ENCODE results near the gene GAB3. TPM values are rescaled to one million over a fixed set of nuclear protein-coding genes. Genes with fewer than 3 reads are reported as not detected.

GAB3 gene
- total and polyA plus RNA-seq, 9 of the 15 experiments (the other 6 are each of a cell fraction or from before 2014, with no cell fraction given): 16.1 to 31.4 (median 20.2) TPM

DNA sequence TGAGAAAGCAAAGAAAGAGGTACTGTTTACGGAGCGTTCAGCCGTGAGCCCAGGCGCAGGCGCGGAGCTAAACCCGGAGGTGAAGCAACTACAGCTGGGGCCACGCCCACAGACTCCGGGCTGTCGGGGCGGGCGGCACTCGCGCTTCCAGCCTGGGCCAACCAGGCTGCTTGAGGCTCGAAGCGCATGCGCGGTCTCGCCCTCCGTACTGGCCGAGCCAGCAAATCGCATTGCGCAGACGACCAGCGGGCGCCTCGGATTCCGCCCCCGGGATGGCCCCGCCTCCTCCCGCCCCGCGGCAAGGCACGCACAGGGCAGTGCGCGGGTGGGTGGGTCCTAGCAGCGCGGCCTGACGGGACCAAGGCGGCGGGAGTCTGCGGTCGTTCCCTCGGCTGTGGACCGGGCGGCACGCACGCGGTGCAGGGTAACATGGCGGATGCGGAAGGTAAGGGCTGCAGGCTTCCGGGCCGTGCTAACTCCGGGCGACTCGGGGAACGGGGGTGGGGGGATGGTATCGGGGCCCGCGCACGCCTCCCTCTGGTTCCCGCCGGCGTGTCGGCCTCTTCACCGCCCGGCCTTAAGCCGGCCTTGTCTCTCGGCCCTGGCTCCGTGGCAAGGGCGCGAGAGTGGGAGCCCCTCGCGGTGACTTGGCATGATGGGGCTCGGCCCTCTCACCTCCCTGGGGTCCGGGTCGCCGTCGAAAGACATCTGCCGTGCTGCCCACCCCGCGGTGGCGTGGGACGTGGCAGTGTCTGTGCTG is 11.8 kb upstream of the GAB3 start, which contains the start of gene DKC1 (continued):
- TF ChIP-seq KDM4B (IDR thresholded peaks at IDR 0.05; ENCODE audit: borderline replicate concordance in 2 of 2, low read depth in 1 of 2): no peak
- TF ChIP-seq ZNF408 (CRISPR knock-in tag; IDR thresholded peaks at IDR 0.05; ENCODE audit: low read depth): no peak
- TF ChIP-seq GATAD2A (IDR thresholded peaks at IDR 0.05): no peak
- no peak for TF ChIP-seq TRIM28 (IDR thresholded peaks at IDR 0.05)
- no peak for TF ChIP-seq TCF7 (IDR thresholded peaks at IDR 0.05; ENCODE audit: borderline replicate concordance)
- no peak for TF ChIP-seq ZC3H4 (CRISPR knock-in tag; IDR thresholded peaks at IDR 0.05; ENCODE audit: borderline replicate concordance)
- TF ChIP-seq, protein P1, sequence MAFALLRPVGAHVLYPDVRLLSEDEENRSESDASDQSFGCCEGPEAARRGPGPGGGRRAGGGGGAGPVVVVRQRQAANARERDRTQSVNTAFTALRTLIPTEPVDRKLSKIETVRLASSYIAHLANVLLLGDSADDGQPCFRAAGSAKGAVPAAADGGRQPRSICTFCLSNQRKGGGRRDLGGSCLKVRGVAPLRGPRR (CRISPR knock-in tag; IDR thresholded peaks at IDR 0.05): no peak
- TF ChIP-seq TCF3 (CRISPR knock-in tag; IDR thresholded peaks at IDR 0.05): no peak
- TF ChIP-seq ZNF12 (CRISPR knock-in tag; IDR thresholded peaks at IDR 0.05): no peak; the same call in 1 of the 2 replicates
- TF ChIP-seq ZFP91 (CRISPR knock-in tag; IDR thresholded peaks at IDR 0.05): no peak
- 0 out of 2 replicates have a peak, but pooled peaks have one; percentile 47 for TF ChIP-seq E2F4 (CRISPR knock-in tag; IDR thresholded peaks at IDR 0.05; ENCODE audit: low read depth)
- no peak for TF ChIP-seq EZH2 (IDR thresholded peaks at IDR 0.05; ENCODE audit: borderline replicate concordance, low read depth, low read length)
- no peak for TF ChIP-seq NFE2 (IDR thresholded peaks at IDR 0.05; ENCODE audit: low read depth)
- TF ChIP-seq TGIF2 (CRISPR knock-in tag; IDR thresholded peaks at IDR 0.05): no peak
- peak; percentile 55 for TF ChIP-seq RBBP5 (IDR thresholded peaks at IDR 0.05; ENCODE audit: borderline replicate concordance, insufficient read depth, low read length, poor library complexity, severe bottlenecking)
- TF ChIP-seq POLR2H (tag; IDR thresholded peaks at IDR 0.05; ENCODE audit: low read depth): peak; percentile 74
- no peak for TF ChIP-seq FOXJ3 (CRISPR knock-in tag; IDR thresholded peaks at IDR 0.05)
- no peak for TF ChIP-seq NCOA4 (IDR thresholded peaks at IDR 0.05; ENCODE audit: partially characterized antibody)
- TF ChIP-seq RERE (CRISPR knock-in tag; IDR thresholded peaks at IDR 0.05; ENCODE audit: borderline replicate concordance): no peak
- TF ChIP-seq SIN3B (IDR thresholded peaks at IDR 0.05; ENCODE audit: low read depth): no peak

All from K562 (cell line).